Raji (cell line): ENCODE results near the gene CA9.

ENCODE experiments used
- POLR2A ChIP-seq: IDR thresholded peaks from 2 replicates; pipeline ENCODE4 v1.6.1; 2011; ENCODE audit warnings: low read depth, low read length, control low read depth; ENCODE audit not compliant: insufficient read depth

CA9 gene

DNA sequence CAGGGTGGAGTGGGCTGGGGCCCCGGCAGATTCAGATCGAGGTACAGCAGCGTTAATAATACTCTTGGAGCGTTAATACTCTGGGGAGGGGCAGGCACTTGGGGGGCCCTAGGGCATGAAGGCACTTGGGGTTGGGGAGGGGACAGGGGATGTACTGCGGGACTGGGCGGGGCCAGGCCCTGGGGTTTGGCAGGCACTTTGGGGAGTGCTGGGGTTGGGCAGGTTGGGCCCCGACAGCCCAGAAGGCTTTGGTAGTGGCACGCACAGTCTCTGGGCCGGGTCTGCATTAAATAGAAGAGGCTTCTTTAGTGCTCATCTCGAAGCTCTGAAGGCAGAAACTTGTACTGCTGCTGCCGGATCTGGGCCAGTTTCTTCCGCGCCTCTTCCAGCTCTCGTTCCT, 23.8 kb downstream of the CA9 start:
- no peak for TF ChIP-seq POLR2A

DNA sequence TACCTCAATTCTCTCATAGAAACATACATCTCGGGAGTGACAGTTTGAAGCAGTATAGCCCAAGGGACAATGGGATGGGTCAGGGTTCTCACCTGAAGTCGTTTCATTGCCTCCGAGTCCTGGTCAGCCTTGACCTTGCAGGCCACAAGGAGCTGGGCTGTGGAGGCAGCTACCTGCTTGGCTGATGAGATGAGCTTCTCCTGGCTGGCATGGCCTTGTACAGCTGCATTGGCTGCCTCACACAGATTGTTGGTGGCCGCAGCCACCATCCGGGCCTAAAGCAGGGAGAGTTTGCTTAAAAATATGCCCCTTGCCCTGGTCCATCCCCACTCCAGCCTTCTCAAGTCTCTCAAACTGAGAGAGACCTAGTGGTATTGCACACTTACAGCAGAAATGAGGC, 24.5 kb downstream of the CA9 start:
- no peak for TF ChIP-seq POLR2A

DNA sequence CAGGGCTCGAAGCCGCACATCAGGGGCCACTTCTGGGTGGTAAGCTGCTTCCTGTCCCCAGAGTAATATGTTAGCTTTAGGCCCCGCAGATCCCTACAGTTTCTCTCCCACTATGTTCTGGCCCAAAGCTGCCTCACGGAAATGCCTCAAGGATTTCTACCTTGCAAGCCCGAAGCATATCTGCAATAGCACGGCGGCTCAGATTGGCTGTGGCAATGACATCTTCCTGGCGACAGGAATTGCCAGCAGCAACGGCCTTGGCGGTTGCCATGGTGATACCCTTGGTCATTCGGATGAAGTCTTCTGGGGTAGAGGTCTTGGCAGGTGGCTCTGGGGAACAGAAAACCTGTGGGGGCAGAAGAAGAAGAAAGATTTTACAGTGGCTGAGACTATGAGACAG, 26.3 kb downstream of the CA9 start:
- TF ChIP-seq POLR2A = no peak

DNA sequence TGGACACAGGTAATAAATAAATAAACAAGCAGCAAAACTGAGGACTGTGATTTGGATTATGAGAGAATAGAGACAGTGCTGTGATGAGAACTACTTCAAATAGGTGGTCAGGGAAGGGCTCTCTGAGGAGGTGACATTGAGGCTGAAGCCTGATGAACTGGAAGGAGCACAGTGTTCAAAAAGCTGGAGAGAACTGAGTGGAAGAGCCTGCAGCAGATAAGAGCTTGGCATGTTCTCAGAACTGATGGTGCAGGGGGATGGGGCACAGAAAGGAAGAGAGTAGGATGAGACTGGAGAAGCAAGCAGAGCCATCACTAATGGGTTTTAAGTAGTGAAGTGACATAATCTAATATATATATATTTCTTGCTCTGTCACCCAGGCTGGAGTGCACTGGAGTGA, 27.2 kb downstream of the CA9 start:
- TF ChIP-seq POLR2A = no peak

GRCh38 chr9:35702696-35703095, 29.0 kb downstream of the CA9 start:
- no peak for TF ChIP-seq POLR2A

- no peak for TF ChIP-seq POLR2A
Measured at GRCh38 chr9:35703906-35704672, 30.4 kb downstream of the CA9 start.

GRCh38 chr9:35705372-35705771, 31.6 kb downstream of the CA9 start:
- no peak for TF ChIP-seq POLR2A

DNA sequence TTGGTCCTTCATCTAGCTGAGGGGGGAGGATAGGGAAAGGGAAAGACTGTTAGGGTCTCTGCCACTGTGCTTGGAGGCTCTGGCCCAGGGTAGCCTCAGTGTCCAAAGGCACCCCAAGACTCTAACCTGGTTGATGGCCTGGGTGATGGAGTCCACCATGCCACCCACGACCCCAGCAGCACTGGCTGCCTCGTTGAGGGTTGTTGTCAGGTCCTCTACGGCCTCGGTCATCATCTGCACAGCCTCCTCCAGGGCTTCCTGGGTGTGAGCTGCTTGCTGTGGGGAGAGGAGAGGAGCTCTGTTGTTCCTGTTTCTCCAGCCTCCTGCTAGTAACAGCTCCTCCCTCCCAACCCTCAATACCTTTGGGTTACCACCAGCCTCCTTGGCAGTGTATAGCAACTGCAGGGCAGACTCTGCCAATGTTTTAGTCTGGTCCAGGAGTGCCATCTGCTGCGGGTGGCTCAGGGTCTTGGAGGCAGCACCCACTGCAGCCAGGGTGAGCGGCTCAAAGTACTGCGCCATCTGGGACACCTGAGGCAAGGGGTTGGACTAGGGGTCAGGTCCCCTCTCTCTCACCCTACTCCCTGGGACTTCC, 32.2 kb downstream of the CA9 start:
- TF ChIP-seq POLR2A = no peak

- no peak for TF ChIP-seq POLR2A
Measured at GRCh38 chr9:35706951-35707350, 33.2 kb downstream of the CA9 start.

DNA sequence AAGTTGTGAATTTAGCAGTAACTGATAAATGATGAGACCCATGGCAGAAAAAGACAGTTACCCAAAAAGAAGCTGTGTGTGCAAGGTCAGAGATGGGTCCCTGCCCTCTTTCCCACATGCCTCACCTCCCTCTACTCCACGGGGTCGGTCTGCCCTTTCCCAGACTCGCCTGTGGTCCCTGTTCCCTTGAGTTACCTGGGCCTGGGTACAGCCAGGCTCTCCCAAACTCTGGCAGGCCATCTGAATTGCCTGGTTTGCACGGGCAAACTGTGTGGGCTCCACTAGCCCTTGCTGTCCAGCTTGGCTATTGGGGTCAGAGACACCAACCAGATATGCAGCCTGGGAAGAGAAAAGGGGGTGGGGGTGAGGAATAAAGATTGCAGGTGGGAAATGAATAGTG, 34.4 kb downstream of the CA9 start:
- TF ChIP-seq POLR2A = no peak

GRCh38 chr9:35710818-35711500, 37.2 kb downstream of the CA9 start:
- no peak for TF ChIP-seq POLR2A

- no peak for TF ChIP-seq POLR2A
Measured at GRCh38 chr9:35711501-35712428, 38.0 kb downstream of the CA9 start.

GRCh38 chr9:35712762-35713400, 39.2 kb downstream of the CA9 start:
- TF ChIP-seq POLR2A = no peak

- TF ChIP-seq POLR2A = no peak
Measured at GRCh38 chr9:35713578-35713977, 39.9 kb downstream of the CA9 start.

GRCh38 chr9:35714123-35714522, 40.4 kb downstream of the CA9 start:
- TF ChIP-seq POLR2A = no peak
